HepG2 (cell line): ENCODE results near the gene FXR2. TPM values are rescaled to one million over a fixed set of nuclear protein-coding genes. Genes with fewer than 3 reads are reported as not detected.

Source experiments
- ATAC-seq: fragments of 200-7000 bp; cut with Tn5 transposase; 3 replicates; pipeline ENCODE4 v1.9.1; 2020; ENCODE audit warnings: mild to moderate bottlenecking, moderate library complexity
- BruUV-seq: library from RNA; stranded (reverse); fragments of 400-500 nt; replicated peaks from 2 replicates; lab custom pipeline; 2021; lab: Mats Ljungman, UMichigan
- CTCF ChIA-PET: fragments of 300-600 bp; formaldehyde crosslinking; extraction: SDS; loops from one replicate; lab custom pipeline; 2021; ENCODE audit warnings: low total read pairs, inconsistent platforms, low intra/inter-chr PET ratio; lab: Yijun Ruan, JAX
- POLR2A ChIA-PET: fragments of 350-600 bp; sonication (Branson Sonifier 250); formaldehyde crosslinking; loops from one replicate; lab custom pipeline; 2020; ENCODE audit warnings: antibody characterized with exemption, inconsistent platforms; lab: Yijun Ruan, JAX
- DNase-seq: peaks from one replicate; pipeline ENCODE4 v3.0.0-alpha.2; 2015; ENCODE audit warnings: low spot score
- FAIRE-seq: peaks from 3 replicates; lab custom pipeline; 2011; peaks lifted over from hg19 to GRCh38; lab: Jason Lieb, UNC
- H2AFZ ChIP-seq: one replicate; pipeline ENCODE4 v1.6.1; 2011; ENCODE audit warnings: low read length, inconsistent platforms
- H3K27ac ChIP-seq: fragments of 300-600 bp; 3 replicates; pipeline ENCODE4 v1.8.0; 2011; ENCODE audit warnings: mixed run types, mild to moderate bottlenecking, mixed read lengths, low read length, inconsistent platforms; ENCODE audit not compliant: insufficient read depth; ENCODE audit errors: extremely low read length
- H3K27me3 ChIP-seq, 2 experiments: fragments of 200-600 bp in 1 of 2; 2 replicates in 1 of 2; 3 replicates in 1 of 2; pipeline versions ENCODE4 v1.6.0 to v1.8.0; 2011; ENCODE audit warnings: low read length in 2 of 2, mild to moderate bottlenecking in 2 of 2, moderate library complexity in 2 of 2, inconsistent platforms in 1 of 2; ENCODE audit not compliant: insufficient read depth in 2 of 2, control insufficient read depth in 1 of 2
- H3K36me3 ChIP-seq, 2 experiments: fragments of 200-600 bp in 1 of 2; replicated peaks in 1 of 2; 2 replicates in 1 of 2; 3 replicates in 1 of 2; pipeline versions ENCODE4 v1.5.1 to v1.8.0; 2011; ENCODE audit warnings: low read length in 2 of 2, inconsistent platforms in 1 of 2; ENCODE audit not compliant: insufficient read depth in 2 of 2, control insufficient read depth in 1 of 2
- H3K4me1 ChIP-seq: 2 replicates; pipeline ENCODE4 v1.5.1; 2012; ENCODE audit warnings: low read length, inconsistent platforms; ENCODE audit not compliant: insufficient read depth
- H3K4me2 ChIP-seq: 2 replicates; pipeline ENCODE4 v1.6.0; 2011; ENCODE audit warnings: low read depth, low read length, inconsistent platforms
- H3K4me3 ChIP-seq, 3 experiments: fragments of 200-600 bp in 1 of 3; sonication (generic), shearing (Covaris generic) in 1 of 3; replicated peaks in 1 of 3; 2 replicates each; pipeline ENCODE4 v1.5.1; 2011 to 2016; ENCODE audit warnings: low read length in 3 of 3, inconsistent platforms in 2 of 3, low read depth in 2 of 3, mild to moderate bottlenecking in 2 of 3, control low read depth in 1 of 3, mixed read lengths in 1 of 3; ENCODE audit not compliant: insufficient read depth in 1 of 3
- H3K79me2 ChIP-seq: one replicate; pipeline ENCODE4 v1.6.1; 2011; ENCODE audit warnings: low read length, inconsistent platforms; ENCODE audit not compliant: insufficient read depth
- H3K9ac ChIP-seq: 2 replicates; pipeline ENCODE4 v1.6.0; 2011; ENCODE audit warnings: mild to moderate bottlenecking, low read depth, low read length, inconsistent platforms; ENCODE audit not compliant: insufficient read depth
- H3K9me3 ChIP-seq: 2 replicates; pipeline ENCODE4 v1.5.1; 2012; ENCODE audit warnings: mild to moderate bottlenecking, low read length
- H4K20me1 ChIP-seq: 2 replicates; pipeline ENCODE4 v1.6.0; 2011; ENCODE audit warnings: inconsistent platforms, mild to moderate bottlenecking, low read length, moderate library complexity; ENCODE audit not compliant: insufficient read depth
- CHCHD3 ChIP-seq: sonication (generic); formaldehyde crosslinking; IDR thresholded peaks from 2 replicates; pipeline ENCODE4 v1.8.0; 2022; ENCODE audit warnings: mild to moderate bottlenecking, missing genetic modification reagents, moderate library complexity
- CTCF ChIP-seq: sonication (generic); formaldehyde crosslinking; IDR thresholded peaks from 2 replicates; pipeline ENCODE4 v1.5.0; 2020; ENCODE audit warnings: mild to moderate bottlenecking, missing genetic modification reagents, moderate library complexity
- GTF2F1 ChIP-seq: fragments of 150-350 bp; IDR thresholded peaks from 2 replicates; pipeline ENCODE4 v1.6.1; 2014; ENCODE audit warnings: low read length
- HNRNPUL1 ChIP-seq: fragments of 200-400 bp; formaldehyde crosslinking; IDR thresholded peaks from 2 replicates; pipeline ENCODE4 v1.6.1; 2017; ENCODE audit warnings: low read depth, mild to moderate bottlenecking, low read length, moderate library complexity
- MBD4 ChIP-seq: IDR thresholded peaks from 2 replicates; pipeline ENCODE4 v1.6.1; 2012; ENCODE audit warnings: low read length, inconsistent platforms, borderline replicate concordance
- SMC3 ChIP-seq: IDR thresholded peaks from 2 replicates; pipeline ENCODE4 v1.6.1; 2011; ENCODE audit warnings: low read length, improper control_type of control experiment
- STAT5B ChIP-seq: sonication (generic); formaldehyde crosslinking; IDR thresholded peaks from 2 replicates; pipeline ENCODE4 v1.4.0; 2020; ENCODE audit warnings: missing genetic modification reagents
- THAP11 ChIP-seq: IDR thresholded peaks from 2 replicates; pipeline ENCODE4 v1.6.1; 2016; ENCODE audit warnings: missing biosample characterization, missing genetic modification reagents
- XRCC5 ChIP-seq: fragments of 200-400 bp; formaldehyde crosslinking; optimal IDR thresholded peaks from 2 replicates; pipeline ENCODE3; 2017; ENCODE audit warnings: mild to moderate bottlenecking, low read length
- ZFP36L2 ChIP-seq: sonication (generic); formaldehyde crosslinking; IDR thresholded peaks from 2 replicates; pipeline ENCODE4 v1.4.0; 2020; ENCODE audit warnings: missing genetic modification reagents
- ZFP41 ChIP-seq: sonication (generic); formaldehyde crosslinking; IDR thresholded peaks from 2 replicates; pipeline ENCODE4 v1.4.0; 2020; ENCODE audit warnings: mild to moderate bottlenecking, missing genetic modification reagents, borderline replicate concordance
- ZNF280B ChIP-seq: sonication (generic); formaldehyde crosslinking; IDR thresholded peaks from 2 replicates; pipeline ENCODE4 v1.5.0; 2020; ENCODE audit warnings: missing genetic modification reagents, mild to moderate bottlenecking, borderline replicate concordance
- ZNF33A ChIP-seq: sonication (generic); formaldehyde crosslinking; IDR thresholded peaks from 2 replicates; pipeline ENCODE4 v1.5.1; 2020; ENCODE audit warnings: missing genetic modification reagents, mild to moderate bottlenecking, moderate library complexity, borderline replicate concordance
- ZNF546 ChIP-seq: sonication (generic); formaldehyde crosslinking; conservative IDR thresholded peaks from 2 replicates; pipeline ENCODE4 v1.8.1; 2023; ENCODE audit warnings: mild to moderate bottlenecking, missing genetic modification reagents
- ZNF549 ChIP-seq: sonication (generic); formaldehyde crosslinking; IDR thresholded peaks from 2 replicates; pipeline ENCODE4 v1.5.0; 2020; ENCODE audit warnings: missing genetic modification reagents
- ZNF678 ChIP-seq: sonication (generic); formaldehyde crosslinking; IDR thresholded peaks from 2 replicates; pipeline ENCODE4 v1.4.0; 2020; ENCODE audit warnings: mild to moderate bottlenecking, missing genetic modification reagents
- ZNF766 ChIP-seq: sonication (generic); formaldehyde crosslinking; IDR thresholded peaks from 2 replicates; pipeline ENCODE4 v1.5.0; 2020; ENCODE audit warnings: missing genetic modification reagents, borderline replicate concordance
- ZSCAN21 ChIP-seq: sonication (generic); formaldehyde crosslinking; IDR thresholded peaks from 2 replicates; pipeline ENCODE4 v1.8.0; 2022; ENCODE audit warnings: mild to moderate bottlenecking, missing genetic modification reagents, moderate library complexity, borderline replicate concordance
- ZZZ3 ChIP-seq: sonication (generic); formaldehyde crosslinking; IDR thresholded peaks from 2 replicates; pipeline ENCODE4 v1.4.0; 2020; ENCODE audit warnings: missing genetic modification reagents, mild to moderate bottlenecking, borderline replicate concordance
- WGBS: methylation state at CpG from one replicate; pipeline ENCODE4 v1.1.6; 2017; ENCODE audit warnings: low lambda C conversion rate; 5-methylcytosine and 5-hydroxymethylcytosine counted together
- in situ Hi-C: cut with HindIII; loops from 2 replicates; pipeline ENCODE4 v1.10.0; 2017; ENCODE audit warnings: low pct_unique_long_range_greater_than_20kb; ENCODE audit not compliant: extremely low pct_ligation_motif_present
- intact Hi-C: fragments of 100-400 bp; cut with micrococcal nuclease; formaldehyde crosslinking; loops from one replicate; pipeline ENCODE4 v1.10.0; 2022; ENCODE audit not compliant: unreplicated experiment
- polyA plus RNA-seq, 8 experiments: library from polyadenylated mRNA; depleted of rRNA in 3 of 8; stranded (reverse) in 7 of 8; unstranded in 1 of 8; fragments of >200 nt; fragmentation: Illumina TruSeq in 4 of 8; extraction: Trizol in 4 of 8; gene quantifications; 2 replicates each; pipeline versions ENCODE4 v1.2.1 to v1.2.3, GENCODE V29; 2011 to 2016; ENCODE audit warnings: low read depth in 4 of 8, missing spikeins in 1 of 8, mixed read lengths in 1 of 8; ENCODE audit not compliant: insufficient read depth in 1 of 8
- total RNA-seq, 5 experiments: library from RNA; depleted of rRNA; stranded (reverse); fragments of >200 nt; fragmentation: Illumina TruSeq; extraction: Trizol; gene quantifications; 2 replicates each; pipeline ENCODE4 v1.2.3, GENCODE V29; 2016; ENCODE audit warnings: low read depth in 1 of 5

The FXR2 gene
- total and polyA plus RNA-seq, 2 of the 13 experiments (the other 11 are each of a cell fraction or from before 2014, with no cell fraction given) = 20.9 to 24.4 TPM

DNA sequence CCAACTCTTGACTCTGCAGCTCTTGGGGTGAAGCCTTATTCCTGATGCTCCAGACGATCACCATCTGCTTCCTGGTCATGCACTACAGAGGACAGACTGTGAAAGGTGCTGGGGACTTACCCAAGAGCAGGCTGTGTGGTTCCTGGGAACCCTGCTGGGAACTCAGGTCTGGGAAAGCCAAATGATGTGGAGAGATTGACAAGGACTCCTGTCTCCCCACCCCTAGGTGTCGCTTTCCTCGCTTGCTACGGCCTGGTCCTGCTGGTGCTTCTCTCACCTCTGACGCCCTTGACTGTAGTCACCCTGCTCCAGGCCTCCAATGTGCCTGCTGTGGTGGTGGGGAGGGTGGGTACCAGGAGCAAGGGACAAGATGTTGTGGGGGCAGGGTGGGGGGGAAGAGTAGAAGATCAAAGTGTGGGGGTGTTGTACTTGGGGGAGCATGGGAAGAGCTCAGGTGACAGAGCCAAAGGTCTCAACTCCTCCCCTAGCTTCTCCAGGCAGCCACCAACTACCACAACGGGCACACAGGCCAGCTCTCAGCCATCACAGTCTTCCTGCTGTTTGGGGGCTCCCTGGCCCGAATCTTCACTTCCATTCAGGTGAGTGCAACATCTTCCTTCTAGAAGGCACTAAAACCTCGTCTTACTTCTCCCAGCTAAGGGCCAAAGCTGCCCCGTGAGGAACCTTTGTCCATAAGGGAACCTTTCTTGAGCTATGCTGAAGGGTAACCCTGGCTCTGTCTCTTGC, 27.9 kb downstream of the FXR2 start:
- in situ Hi-C loops (loop anchor here (5.0 kb wide), 1 partner anchor 100 kb away; the partner anchor contains the start of genes TP53 and WRAP53), intact Hi-C loops (loop anchor here (1.0 kb wide), 1 partner anchor 86 kb away; no protein-coding TSS in a partner anchor)
- Histone ChIP-seq H3K36me3 (peaks cover 8 to 29% of the 10 kb centered on the region in 2 experiments), H3K79me2 (peaks cover 15% of the 10 kb centered on the region), H3K4me2 (no peak overlapping the region), H3K4me3 (no peak overlapping the region), H2AFZ (no peak overlapping the region), H4K20me1 (no peaks in the 10 kb centered on the region), H3K9ac (no peak overlapping the region), H3K27ac (no peak overlapping the region), H3K9me3 (no peaks in the 10 kb centered on the region), H3K4me1 (peaks cover 28% of the 10 kb centered on the region), H3K27me3 (no peaks in the 10 kb centered on the region; a peak in 1 of 5 replicates)
- WGBS = 64% methylated on average over 9 of the region's 9 CpGs
- DNase-seq (peak; percentile 62), ATAC-seq (peak; percentile 32), FAIRE-seq (peak; percentile 66)
- ChIA-PET CTCF (interaction anchor here (0.9 to 1.5 kb wide), 3 partner anchors 46 to 101 kb away, joined by 3 to 7 read pairs (median 3); partner anchors contain the start of genes TP53 and WRAP53), POLR2A (interaction anchor here (0.6 to 4.5 kb wide), 4 partner anchors 26 to 100 kb away, joined by 3 to 89 read pairs (median 6); partner anchors contain the start of genes ATP1B2, SAT2, TP53 and WRAP53)
- no TSS peak for BruUV-seq
- TF ChIP-seq ZNF678 (CRISPR knock-in tag) = no peak
- no peak for TF ChIP-seq HNRNPUL1
- no peak for TF ChIP-seq ZNF280B (CRISPR knock-in tag)
- TF ChIP-seq CTCF (CRISPR knock-in tag) = peak; percentile 73
- no peak for TF ChIP-seq STAT5B (CRISPR knock-in tag)
- TF ChIP-seq ZFP41 = no peak
- no peak for TF ChIP-seq ZNF33A (CRISPR knock-in tag)
- no peak for TF ChIP-seq ZNF549 (CRISPR knock-in tag)
- no peak for TF ChIP-seq CHCHD3
- TF ChIP-seq ZFP36L2 (CRISPR knock-in tag) = no peak
- peak; percentile 45 for TF ChIP-seq XRCC5
- TF ChIP-seq ZZZ3 (CRISPR knock-in tag) = no peak
- TF ChIP-seq GTF2F1 = no peak
- peak; percentile 30; the same call in 1 of the 2 replicates for TF ChIP-seq THAP11 (CRISPR knock-in tag)
- peak; percentile 67 for TF ChIP-seq SMC3
- no peak for TF ChIP-seq ZNF766
- no peak for TF ChIP-seq ZSCAN21
- TF ChIP-seq ZNF546 = no peak
- TF ChIP-seq MBD4 = no peak
